Dermis microvascular lymphatic vessel endothelial cell (primary cell): ENCODE results near the gene GPC1. TPM values are rescaled to one million over a fixed set of nuclear protein-coding genes. Genes with fewer than 3 reads are reported as not detected.

ENCODE experiments used
- DNase-seq, 2 donors: peaks; one replicate each; pipeline versions ENCODE4 v3.0.0 to v3.0.0-alpha.2; 2010; ENCODE audit warnings: low read depth in 2 of 2
- total RNA-seq: library from RNA; depleted of rRNA; stranded (reverse); fragments of >200 nt; gene quantifications from 2 replicates; pipeline ENCODE4 v1.2.1, GENCODE V29; 2014

Gene GPC1
- total RNA-seq, 1 donor from 2014 or later, result 12.5 TPM

DNA sequence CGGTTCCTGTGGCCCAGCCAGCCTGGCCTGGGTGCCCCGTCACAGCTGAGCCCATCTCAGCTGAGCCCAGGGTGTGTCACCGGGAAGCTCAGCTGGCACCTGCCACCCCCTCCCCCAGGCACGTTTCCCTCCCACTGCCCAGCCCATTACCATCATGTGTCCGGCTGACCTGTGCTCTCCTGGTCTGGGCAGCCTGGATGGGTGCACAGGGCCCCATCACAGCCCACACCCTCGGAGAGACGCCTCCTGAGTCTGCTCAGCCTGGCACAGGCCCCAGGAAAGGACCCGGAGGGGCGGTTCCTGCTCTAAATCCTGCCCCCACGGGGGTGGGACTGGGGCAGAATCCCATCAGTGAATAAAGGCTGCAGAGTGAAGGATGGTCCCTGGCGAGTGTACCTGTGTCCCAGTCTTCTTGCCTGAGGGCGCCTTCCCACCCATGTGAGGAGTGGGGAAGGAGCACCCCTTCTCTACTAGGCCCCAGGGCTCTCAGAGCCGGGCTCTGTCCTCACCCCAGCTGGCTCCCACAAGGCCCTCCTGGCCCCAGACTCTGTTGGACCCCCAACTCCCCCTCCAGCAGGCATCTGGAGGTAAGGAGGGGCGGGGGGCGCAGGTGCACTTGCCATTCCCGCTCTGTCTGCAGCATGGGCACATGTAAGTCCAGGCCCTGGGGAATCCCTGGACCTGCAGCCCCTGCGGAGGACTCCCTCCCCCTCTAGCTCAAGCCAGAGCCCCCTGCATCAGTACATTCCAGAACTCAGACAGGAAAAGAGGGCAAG is 21.2 kb downstream of the GPC1 start:
- DNase-seq, result no peak

DNA sequence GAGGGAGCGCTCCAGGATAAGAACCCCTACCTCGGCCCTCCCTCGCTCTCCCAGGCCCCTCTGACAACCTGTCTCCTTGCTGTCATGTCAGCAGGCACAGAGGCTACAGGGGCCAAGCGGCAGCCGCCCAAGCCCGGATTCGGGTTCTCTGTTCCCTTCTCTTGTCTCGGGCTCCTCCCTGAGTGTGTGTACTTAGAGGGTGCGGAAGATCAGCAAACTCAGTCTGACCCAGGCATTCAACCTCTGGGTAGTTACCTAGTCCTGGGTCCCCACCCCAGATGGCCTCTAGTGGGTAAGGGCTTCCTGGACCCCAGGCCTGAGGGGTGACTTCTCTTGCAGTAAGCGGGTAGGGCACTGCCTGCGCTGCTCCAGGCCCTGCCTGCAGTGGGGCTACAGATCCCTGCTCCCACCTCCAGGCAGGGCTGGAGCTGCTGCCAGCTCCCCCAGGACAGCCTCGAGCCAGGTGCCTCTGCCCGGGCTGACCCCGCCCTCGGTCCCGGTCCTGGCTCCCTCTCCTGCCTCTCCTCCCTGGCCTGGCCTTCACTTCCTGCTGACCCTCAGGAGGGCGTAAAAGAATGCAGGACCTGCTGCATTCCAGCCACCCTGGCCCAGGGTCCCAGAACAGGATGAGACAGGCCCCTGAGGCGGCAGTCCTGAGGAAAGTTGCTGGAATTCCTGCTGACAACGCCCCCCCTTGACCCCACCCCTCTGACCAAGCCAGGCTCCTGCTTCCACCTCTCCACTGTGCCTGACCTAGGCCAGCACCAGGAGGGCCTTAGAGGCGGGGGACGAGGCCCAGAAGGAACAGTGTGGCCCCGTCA is 22.0 kb downstream of the GPC1 start:
- no peak for DNase-seq

- DNase-seq, result no peak
These were observed 22.8 kb downstream of the GPC1 start for GRCh38 chr2:240458044-240458899.

DNA sequence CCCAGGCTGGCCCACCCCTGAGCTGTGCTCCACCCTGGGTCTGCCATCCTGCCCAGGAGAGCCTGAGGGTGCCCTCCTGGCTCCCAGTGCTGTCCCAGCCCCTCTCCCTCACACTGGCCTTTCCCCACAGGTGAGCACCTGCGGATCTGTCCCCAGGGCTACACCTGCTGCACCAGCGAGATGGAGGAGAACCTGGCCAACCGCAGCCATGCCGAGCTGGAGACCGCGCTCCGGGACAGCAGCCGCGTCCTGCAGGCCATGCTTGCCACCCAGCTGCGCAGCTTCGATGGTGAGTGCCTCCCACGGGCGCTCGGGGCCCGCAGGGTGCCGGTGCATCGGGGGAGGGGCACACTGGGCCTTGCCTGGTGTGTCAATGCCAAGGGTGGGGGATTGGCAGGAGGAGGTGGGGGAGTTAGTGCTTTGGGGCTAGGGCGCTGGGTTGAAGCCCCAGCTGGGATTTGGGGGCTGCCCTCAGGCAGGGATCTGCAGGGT is 23.5 kb downstream of the GPC1 start:
- DNase-seq, result no peak

DNA sequence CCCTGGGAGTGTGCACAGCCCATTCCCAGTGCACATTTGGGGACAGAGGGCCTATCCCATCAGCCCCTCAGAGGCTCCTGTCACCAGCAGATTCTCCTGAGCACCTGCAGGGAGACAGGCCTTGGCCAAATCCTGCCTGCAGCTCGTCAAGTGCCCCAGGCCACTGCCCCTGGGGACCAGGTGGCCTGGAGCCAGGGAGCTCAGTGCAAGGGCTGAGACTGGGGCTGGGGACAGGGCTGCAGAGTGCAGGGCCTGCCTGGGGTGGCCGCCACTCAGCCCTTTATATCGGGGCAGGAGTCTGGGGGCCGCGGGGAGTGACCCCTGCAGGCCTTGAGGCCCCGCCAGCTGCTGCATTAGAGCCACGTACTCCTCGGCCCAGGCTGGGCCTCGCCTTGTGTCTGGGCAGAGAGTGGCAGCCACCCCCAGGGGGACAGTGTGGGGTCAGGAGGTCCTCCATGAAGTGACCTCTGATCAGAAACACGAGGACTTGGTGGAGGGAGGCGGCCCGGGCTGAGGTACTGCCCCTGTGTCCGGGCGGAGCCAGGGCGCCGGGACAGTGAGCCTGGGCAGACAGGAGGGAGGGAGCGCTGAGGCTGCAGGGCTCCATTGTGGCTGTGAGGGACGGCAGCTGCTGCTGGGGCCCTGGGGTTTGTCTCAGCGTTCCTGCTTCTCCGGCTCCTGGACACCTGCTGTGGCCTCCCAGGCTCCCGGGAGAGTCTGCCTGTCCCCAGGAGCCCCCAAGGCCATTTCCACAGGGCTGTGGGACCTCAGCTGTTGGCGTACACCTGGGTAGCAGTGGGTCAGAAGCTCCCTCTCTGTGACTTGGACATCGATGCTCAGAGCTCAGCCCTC is 24.2 kb downstream of the GPC1 start:
- DNase-seq, result no peak

- DNase-seq, result no peak
These were observed 24.8 kb downstream of the GPC1 start for GRCh38 chr2:240460253-240460711.

- DNase-seq, result no peak
These were observed 25.4 kb downstream of the GPC1 start for GRCh38 chr2:240460781-240461431.

- no peak for DNase-seq
These were observed 26.1 kb downstream of the GPC1 start for GRCh38 chr2:240461471-240462072.

GRCh38 chr2:240462073-240462706 is 26.7 kb downstream of the GPC1 start:
- no peak for DNase-seq

GRCh38 chr2:240462707-240463273 is 27.3 kb downstream of the GPC1 start:
- no peak for DNase-seq

GRCh38 chr2:240463274-240463865 is 27.9 kb downstream of the GPC1 start:
- DNase-seq, result no peak

GRCh38 chr2:240463866-240464481 is 28.5 kb downstream of the GPC1 start:
- no peak for DNase-seq

GRCh38 chr2:240464514-240465241 is 29.2 kb downstream of the GPC1 start:
- DNase-seq, result no peak

- no peak for DNase-seq
These were observed 29.9 kb downstream of the GPC1 start for GRCh38 chr2:240465268-240465764.

GRCh38 chr2:240465765-240466578 is 30.5 kb downstream of the GPC1 start:
- DNase-seq, result no peak

GRCh38 chr2:240466579-240467148 is 31.2 kb downstream of the GPC1 start:
- no peak for DNase-seq
